Measurements from ENCODE around the gene IFT88.

The IFT88 gene

GRCh38 chr13:20647758-20648157 is 80.8 kb downstream of the IFT88 start:
- H3K18ac ChIP-seq (ENCODE audit: low read length), result no peak overlapping the region
- no peak overlapping the region for H3K4ac ChIP-seq (ENCODE audit: low read depth, low read length)
- no peak overlapping the region for H3K27ac ChIP-seq (ENCODE audit: low read depth, low read length)
- H4K12ac ChIP-seq (ENCODE audit: low read depth, low read length), result no peak overlapping the region
- no peak overlapping the region for H2BK120ac ChIP-seq (ENCODE audit: insufficient read depth, low read length, poor library complexity)
- no peak overlapping the region for H2AFZ ChIP-seq (ENCODE audit: insufficient read depth, low read length, poor library complexity)
- H3K27me3 ChIP-seq (ENCODE audit: insufficient read depth, low read length), result no peaks in the 10 kb centered on the region
- H3K36me3 ChIP-seq (ENCODE audit: control insufficient read depth in 1 of 2, insufficient read depth in 2 of 2, low read length in 2 of 2), result no peaks in the 10 kb centered on the region
- H2BK5ac ChIP-seq (ENCODE audit: low read depth, low read length, poor library complexity), result no peak overlapping the region
- H2AK5ac ChIP-seq (ENCODE audit: low read length), result no peak overlapping the region
- no peak overlapping the region for H4K91ac ChIP-seq (ENCODE audit: low read depth, low read length)
- H3K9ac ChIP-seq (ENCODE audit: low read length), result no peak overlapping the region
- no peaks in the 10 kb centered on the region for H3K79me1 ChIP-seq (ENCODE audit: low read length)
- no peaks in the 10 kb centered on the region for H3K9me3 ChIP-seq (ENCODE audit: insufficient read depth, low read depth, low read length)
- no peak overlapping the region for H3K23ac ChIP-seq (ENCODE audit: low read length)
- no peak overlapping the region for H3K4me3 ChIP-seq (ENCODE audit: low read depth, low read length)
- H2BK12ac ChIP-seq (ENCODE audit: low read length), result no peak overlapping the region
- DNase-seq, result no peak
- no peak overlapping the region for H3K14ac ChIP-seq (ENCODE audit: low read length)
- H4K8ac ChIP-seq (ENCODE audit: low read depth, low read length), result no peak overlapping the region
- no peaks in the 10 kb centered on the region for H3K79me2 ChIP-seq (ENCODE audit: control insufficient read depth, insufficient read depth, low read length, poor library complexity)
- no peaks in the 10 kb centered on the region for H3K4me1 ChIP-seq (ENCODE audit: control insufficient read depth in 1 of 2, insufficient read depth in 2 of 2, low read length in 2 of 2)
- no peak overlapping the region for H3K4me2 ChIP-seq (ENCODE audit: low read length)
- WGBS (ENCODE audit: extremely low coverage, insufficient coverage, insufficient read length), result no CpG with 5 or more reads among the region's 2 CpGs

DNA sequence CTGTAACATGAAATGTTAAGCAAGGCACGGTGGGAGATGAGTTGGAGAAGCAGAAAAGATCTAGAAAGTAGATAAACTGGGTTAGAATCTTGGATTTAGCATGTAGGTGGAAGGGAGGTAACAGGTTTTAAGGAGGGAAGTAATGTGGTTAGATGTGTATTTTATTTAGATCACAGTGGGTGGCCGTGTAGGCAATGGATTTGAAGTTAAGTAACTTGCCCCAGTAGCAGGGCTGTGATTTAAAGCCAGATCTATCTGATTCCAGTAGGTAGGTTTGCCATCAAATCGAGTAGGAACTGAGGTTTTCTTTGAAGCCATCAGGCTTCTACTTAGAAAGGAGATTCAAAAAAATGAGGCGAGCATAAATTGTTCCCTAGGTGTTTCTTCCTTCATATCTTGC is 86.0 kb downstream of the IFT88 start:
- Histone ChIP-seq H2BK5ac (ENCODE audit: low read depth, low read length, poor library complexity) (no peak overlapping the region), H3K27ac (ENCODE audit: low read depth, low read length) (no peak overlapping the region), H3K79me2 (ENCODE audit: control insufficient read depth, insufficient read depth, low read length, poor library complexity) (no peaks in the 10 kb centered on the region), H3K27me3 (ENCODE audit: insufficient read depth, low read length) (no peaks in the 10 kb centered on the region), H3K4ac (ENCODE audit: low read depth, low read length) (no peak overlapping the region), H3K4me1 (ENCODE audit: control insufficient read depth in 1 of 2, insufficient read depth in 2 of 2, low read length in 2 of 2) (no peaks in the 10 kb centered on the region), H3K18ac (ENCODE audit: low read length) (no peak overlapping the region), H2AFZ (ENCODE audit: insufficient read depth, low read length, poor library complexity) (no peak overlapping the region), H2BK12ac (ENCODE audit: low read length) (no peak overlapping the region), H4K91ac (ENCODE audit: low read depth, low read length) (no peak overlapping the region), H3K9ac (ENCODE audit: low read length) (no peak overlapping the region), H2AK5ac (ENCODE audit: low read length) (no peak overlapping the region), H3K4me2 (ENCODE audit: low read length) (no peak overlapping the region), H2BK120ac (ENCODE audit: insufficient read depth, low read length, poor library complexity) (no peak overlapping the region), H3K9me3 (ENCODE audit: insufficient read depth, low read depth, low read length) (no peaks in the 10 kb centered on the region), H3K14ac (ENCODE audit: low read length) (no peak overlapping the region), H3K23ac (ENCODE audit: low read length) (no peak overlapping the region), H4K12ac (ENCODE audit: low read depth, low read length) (no peak overlapping the region), H4K8ac (ENCODE audit: low read depth, low read length) (no peak overlapping the region), H3K79me1 (ENCODE audit: low read length) (no peaks in the 10 kb centered on the region), H3K4me3 (ENCODE audit: low read depth, low read length) (no peak overlapping the region), H3K36me3 (ENCODE audit: control insufficient read depth in 1 of 2, insufficient read depth in 2 of 2, low read length in 2 of 2) (no peaks in the 10 kb centered on the region)
- no peak for DNase-seq
- 100% methylated on average over 1 of the region's 4 CpGs for WGBS (ENCODE audit: extremely low coverage, insufficient coverage, insufficient read length)

GRCh38 chr13:20654156-20654555 is 87.2 kb downstream of the IFT88 start:
- H3K79me1 ChIP-seq (ENCODE audit: low read length), result no peaks in the 10 kb centered on the region
- H3K4ac ChIP-seq (ENCODE audit: low read depth, low read length), result no peak overlapping the region
- H2BK120ac ChIP-seq (ENCODE audit: insufficient read depth, low read length, poor library complexity), result no peak overlapping the region
- no peak overlapping the region for H3K18ac ChIP-seq (ENCODE audit: low read length)
- H3K27ac ChIP-seq (ENCODE audit: low read depth, low read length), result no peak overlapping the region
- H3K36me3 ChIP-seq (ENCODE audit: control insufficient read depth in 1 of 2, insufficient read depth in 2 of 2, low read length in 2 of 2), result no peaks in the 10 kb centered on the region
- no peak overlapping the region for H3K4me3 ChIP-seq (ENCODE audit: low read depth, low read length)
- H4K12ac ChIP-seq (ENCODE audit: low read depth, low read length), result no peak overlapping the region
- no peaks in the 10 kb centered on the region for H3K9me3 ChIP-seq (ENCODE audit: insufficient read depth, low read depth, low read length)
- H4K91ac ChIP-seq (ENCODE audit: low read depth, low read length), result no peak overlapping the region
- no peak overlapping the region for H2BK12ac ChIP-seq (ENCODE audit: low read length)
- H3K14ac ChIP-seq (ENCODE audit: low read length), result no peak overlapping the region
- H3K27me3 ChIP-seq (ENCODE audit: insufficient read depth, low read length), result no peaks in the 10 kb centered on the region
- no peak overlapping the region for H3K9ac ChIP-seq (ENCODE audit: low read length)
- no peak overlapping the region for H3K23ac ChIP-seq (ENCODE audit: low read length)
- no peak for DNase-seq
- no CpG with 5 or more reads among the region's 1 CpG for WGBS (ENCODE audit: extremely low coverage, insufficient coverage, insufficient read length)
- H3K4me2 ChIP-seq (ENCODE audit: low read length), result no peak overlapping the region
- H2BK5ac ChIP-seq (ENCODE audit: low read depth, low read length, poor library complexity), result no peak overlapping the region
- no peaks in the 10 kb centered on the region for H3K4me1 ChIP-seq (ENCODE audit: control insufficient read depth in 1 of 2, insufficient read depth in 2 of 2, low read length in 2 of 2)
- no peak overlapping the region for H4K8ac ChIP-seq (ENCODE audit: low read depth, low read length)
- H3K79me2 ChIP-seq (ENCODE audit: control insufficient read depth, insufficient read depth, low read length, poor library complexity), result no peaks in the 10 kb centered on the region
- no peak overlapping the region for H2AK5ac ChIP-seq (ENCODE audit: low read length)
- no peak overlapping the region for H2AFZ ChIP-seq (ENCODE audit: insufficient read depth, low read length, poor library complexity)

- no peak overlapping the region for H2AFZ ChIP-seq (ENCODE audit: insufficient read depth, low read length, poor library complexity)
- H3K9ac ChIP-seq (ENCODE audit: low read length), result no peak overlapping the region
- no peak overlapping the region for H2BK5ac ChIP-seq (ENCODE audit: low read depth, low read length, poor library complexity)
- no peak overlapping the region for H3K4ac ChIP-seq (ENCODE audit: low read depth, low read length)
- no peak overlapping the region for H3K27ac ChIP-seq (ENCODE audit: low read depth, low read length)
- H3K27me3 ChIP-seq (ENCODE audit: insufficient read depth, low read length), result no peaks in the 10 kb centered on the region
- H3K23ac ChIP-seq (ENCODE audit: low read length), result no peak overlapping the region
- no peaks in the 10 kb centered on the region for H3K79me1 ChIP-seq (ENCODE audit: low read length)
- no peak overlapping the region for H2AK5ac ChIP-seq (ENCODE audit: low read length)
- H2BK12ac ChIP-seq (ENCODE audit: low read length), result no peak overlapping the region
- no peak overlapping the region for H4K91ac ChIP-seq (ENCODE audit: low read depth, low read length)
- no peak overlapping the region for H3K4me3 ChIP-seq (ENCODE audit: low read depth, low read length)
- no peaks in the 10 kb centered on the region for H3K4me1 ChIP-seq (ENCODE audit: control insufficient read depth in 1 of 2, insufficient read depth in 2 of 2, low read length in 2 of 2)
- H2BK120ac ChIP-seq (ENCODE audit: insufficient read depth, low read length, poor library complexity), result no peak overlapping the region
- H3K36me3 ChIP-seq (ENCODE audit: control insufficient read depth in 1 of 2, insufficient read depth in 2 of 2, low read length in 2 of 2), result no peaks in the 10 kb centered on the region
- no peak overlapping the region for H3K14ac ChIP-seq (ENCODE audit: low read length)
- H3K79me2 ChIP-seq (ENCODE audit: control insufficient read depth, insufficient read depth, low read length, poor library complexity), result no peaks in the 10 kb centered on the region
- WGBS (ENCODE audit: extremely low coverage, insufficient coverage, insufficient read length), result no CpG with 5 or more reads among the region's 5 CpGs
- H3K4me2 ChIP-seq (ENCODE audit: low read length), result no peak overlapping the region
- H3K18ac ChIP-seq (ENCODE audit: low read length), result no peak overlapping the region
- no peak overlapping the region for H4K12ac ChIP-seq (ENCODE audit: low read depth, low read length)
- H3K9me3 ChIP-seq (ENCODE audit: insufficient read depth, low read depth, low read length), result no peaks in the 10 kb centered on the region
- H4K8ac ChIP-seq (ENCODE audit: low read depth, low read length), result no peak overlapping the region
- no peak for DNase-seq
Measured at GRCh38 chr13:20658451-20659040, 91.6 kb downstream of the IFT88 start.
